DND-41 (cell line): ENCODE data around the gene B4GALT3.

ENCODE experiments used
- EZH2 ChIP-seq: IDR thresholded peaks from 3 replicates; pipeline ENCODE4 v1.6.1; 2012; ENCODE audit warnings: borderline replicate concordance, low read depth, mild to moderate bottlenecking, moderate library complexity, low read length, inconsistent platforms; ENCODE audit not compliant: severe bottlenecking
- TF ChIP-seq, protein P1 (sequence below): IDR thresholded peaks from 2 replicates; pipeline ENCODE4 v1.5.1; 2012; ENCODE audit warnings: borderline replicate concordance, low read length, moderate library complexity, mild to moderate bottlenecking; ENCODE audit not compliant: poor library complexity, severe bottlenecking; ENCODE audit errors: extremely low read depth

DNA sequence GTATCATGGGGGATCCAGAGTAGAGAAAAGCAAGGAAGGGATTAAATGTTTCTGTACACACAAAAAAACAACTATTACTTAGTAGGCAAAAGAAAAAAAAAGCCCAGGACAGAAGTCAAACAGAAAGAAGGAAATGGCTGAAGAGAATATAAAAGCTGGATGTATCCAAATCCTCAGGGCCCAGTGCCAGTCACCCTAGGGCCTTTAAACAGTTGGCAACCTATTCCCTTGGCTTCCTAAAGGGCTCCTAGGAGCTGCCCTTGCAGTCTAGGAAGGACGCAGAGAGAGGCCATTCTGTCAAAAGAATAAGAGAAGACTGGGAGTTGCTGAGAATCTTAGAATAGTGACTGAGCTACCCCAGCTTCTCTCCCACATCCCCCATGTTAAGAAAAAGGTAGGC is 5.0 kb downstream of the B4GALT3 start:
- TF ChIP-seq EZH2 = no peak
- TF ChIP-seq, protein P1, sequence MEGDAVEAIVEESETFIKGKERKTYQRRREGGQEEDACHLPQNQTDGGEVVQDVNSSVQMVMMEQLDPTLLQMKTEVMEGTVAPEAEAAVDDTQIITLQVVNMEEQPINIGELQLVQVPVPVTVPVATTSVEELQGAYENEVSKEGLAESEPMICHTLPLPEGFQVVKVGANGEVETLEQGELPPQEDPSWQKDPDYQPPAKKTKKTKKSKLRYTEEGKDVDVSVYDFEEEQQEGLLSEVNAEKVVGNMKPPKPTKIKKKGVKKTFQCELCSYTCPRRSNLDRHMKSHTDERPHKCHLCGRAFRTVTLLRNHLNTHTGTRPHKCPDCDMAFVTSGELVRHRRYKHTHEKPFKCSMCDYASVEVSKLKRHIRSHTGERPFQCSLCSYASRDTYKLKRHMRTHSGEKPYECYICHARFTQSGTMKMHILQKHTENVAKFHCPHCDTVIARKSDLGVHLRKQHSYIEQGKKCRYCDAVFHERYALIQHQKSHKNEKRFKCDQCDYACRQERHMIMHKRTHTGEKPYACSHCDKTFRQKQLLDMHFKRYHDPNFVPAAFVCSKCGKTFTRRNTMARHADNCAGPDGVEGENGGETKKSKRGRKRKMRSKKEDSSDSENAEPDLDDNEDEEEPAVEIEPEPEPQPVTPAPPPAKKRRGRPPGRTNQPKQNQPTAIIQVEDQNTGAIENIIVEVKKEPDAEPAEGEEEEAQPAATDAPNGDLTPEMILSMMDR = no peak
